Fibroblast of skin of left quadriceps (primary cell): ENCODE data around the gene ACE2.

ENCODE experiments used
- DNase-seq, 2 experiments: peaks; one replicate each; pipeline ENCODE4 v3.0.0-alpha.2; 2013; ENCODE audit warnings: low read depth in 2 of 2

The ACE2 gene

DNA sequence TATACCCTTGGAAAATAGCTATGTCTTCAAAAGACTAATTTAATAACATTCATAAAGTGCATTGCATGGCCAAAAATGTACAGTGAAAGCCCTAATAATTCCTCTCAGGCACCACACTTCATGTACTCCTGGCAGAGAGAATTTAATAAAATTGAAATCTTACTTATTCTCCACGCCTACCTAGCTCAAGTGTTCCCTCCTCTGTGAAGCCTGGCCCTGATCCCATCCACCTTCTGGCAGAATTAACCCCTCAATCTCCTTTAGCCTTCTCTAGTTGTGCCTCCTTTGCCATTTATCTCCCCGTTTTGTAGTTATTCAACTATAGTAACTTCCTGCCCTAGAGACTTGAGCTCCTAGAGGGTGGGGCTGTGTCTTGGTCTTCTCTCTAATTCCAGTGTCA lies 26.7 kb downstream of the ACE2 start:
- no peak for DNase-seq

DNA sequence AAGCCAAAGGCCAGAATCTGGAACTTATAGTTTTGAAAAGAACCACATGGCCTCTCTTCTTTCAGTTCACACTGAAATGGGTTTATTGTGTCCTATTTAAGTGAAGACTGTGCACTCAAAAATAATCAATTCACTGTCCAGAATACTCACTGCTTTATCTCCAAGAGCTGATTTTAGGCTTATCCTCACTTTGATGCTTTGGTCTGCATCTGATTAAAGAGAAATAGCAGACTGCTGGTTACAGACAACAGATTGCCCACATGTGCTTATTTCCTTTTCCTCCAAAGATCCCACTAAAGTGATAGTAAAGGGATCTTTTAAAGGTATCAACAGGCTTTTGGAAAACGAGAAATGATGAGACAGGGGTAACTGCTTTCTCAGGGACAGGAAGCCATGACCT lies 30.6 kb downstream of the ACE2 start:
- DNase-seq = no peak

DNA sequence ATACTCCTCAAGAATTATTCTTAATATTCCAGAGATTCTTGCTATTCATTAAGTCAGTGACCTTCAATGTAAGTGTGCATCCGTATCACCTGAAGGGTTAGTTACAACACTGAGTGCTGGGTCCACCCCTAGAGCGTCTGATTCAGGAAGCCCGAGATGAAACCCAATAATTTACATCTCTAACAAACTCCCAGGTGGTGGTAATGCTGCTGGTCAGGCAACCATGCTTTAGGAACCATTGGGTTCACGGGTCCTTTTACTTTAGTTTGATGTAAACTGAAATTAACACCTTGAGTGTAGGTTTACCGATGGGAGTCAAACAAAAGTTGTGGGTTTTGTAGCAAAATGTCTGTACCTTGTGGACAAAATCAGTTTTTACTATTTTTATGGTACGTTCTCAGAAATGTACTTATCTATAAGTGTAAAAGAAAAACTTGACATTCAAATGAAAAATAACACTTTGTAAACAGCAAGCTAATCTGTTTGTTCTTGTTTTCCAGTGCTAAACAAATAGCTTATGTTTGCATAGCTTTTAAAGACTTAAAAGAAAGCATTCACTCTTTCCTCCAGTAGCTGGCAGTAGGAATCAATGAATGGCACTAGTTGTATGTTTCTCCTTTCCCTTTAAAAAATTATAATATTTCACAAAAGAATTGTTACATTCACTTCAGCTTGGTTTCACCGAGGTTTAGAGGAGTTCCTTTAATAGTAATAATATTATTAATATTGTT lies 32.7 kb downstream of the ACE2 start:
- DNase-seq = no peak

DNA sequence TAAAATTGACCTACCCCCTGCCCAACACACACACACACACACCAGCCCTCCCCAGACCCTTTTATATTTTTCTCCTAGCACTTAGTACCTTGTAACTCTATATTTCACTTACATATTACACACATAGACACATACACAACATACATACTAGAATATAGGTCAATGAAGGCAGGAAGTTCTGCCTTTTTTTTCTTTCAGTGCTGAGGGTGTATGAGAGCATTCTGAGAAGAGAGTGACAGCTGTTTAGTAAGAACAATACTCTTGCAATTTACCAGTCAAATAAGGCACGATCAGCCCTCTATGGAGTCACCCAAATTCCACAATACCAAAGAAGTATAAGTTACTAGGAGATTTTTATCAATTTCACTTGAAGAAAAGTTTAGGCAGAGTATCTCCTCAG lies 33.5 kb downstream of the ACE2 start:
- DNase-seq = no peak

DNA sequence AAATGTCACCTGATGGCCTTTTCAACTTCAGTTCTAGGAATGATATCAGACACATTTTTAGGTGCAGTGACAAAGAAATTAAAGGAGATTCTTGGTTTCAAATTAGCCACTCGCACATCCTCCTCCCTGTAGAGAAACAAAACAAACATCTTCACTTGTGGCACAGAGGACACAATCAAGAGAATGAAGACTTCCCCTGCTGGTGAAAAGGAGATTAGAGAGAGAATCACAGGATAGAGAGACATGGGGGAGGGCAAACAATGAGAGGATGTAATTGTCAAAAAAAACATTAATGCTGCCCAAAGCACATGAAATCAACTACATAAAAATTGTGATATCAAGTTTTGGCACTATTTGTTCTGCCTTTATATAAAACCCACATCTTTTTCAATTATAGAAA lies 34.5 kb downstream of the ACE2 start:
- no peak for DNase-seq

DNA sequence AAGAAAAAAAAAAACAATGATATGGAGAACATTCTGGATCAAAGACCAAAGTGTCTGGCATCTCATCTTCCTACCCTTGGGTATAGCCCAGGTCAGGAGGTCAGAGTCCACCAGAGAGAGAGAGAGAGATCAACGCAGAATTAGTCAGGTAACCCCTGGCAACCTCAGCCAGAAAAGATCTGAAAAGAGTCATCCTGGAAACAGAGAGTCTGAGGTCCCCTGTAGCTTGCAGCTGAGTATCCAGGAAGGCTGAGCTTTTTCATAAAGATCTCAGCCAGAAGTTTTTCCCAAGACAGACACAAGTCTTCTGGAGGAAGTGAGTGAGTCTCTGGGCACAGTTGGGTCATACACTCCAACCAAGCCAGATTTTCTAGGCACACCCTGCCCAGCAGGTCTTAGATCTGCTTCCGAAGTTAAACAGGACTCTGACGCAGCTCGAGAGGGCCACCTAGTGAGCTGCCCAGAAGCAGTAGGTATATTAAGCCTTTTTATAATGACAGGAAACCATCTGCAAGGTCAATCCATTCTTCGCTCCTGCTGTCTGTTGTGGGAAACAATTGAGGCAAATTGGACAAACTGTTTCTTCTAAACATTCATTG lies 35.7 kb downstream of the ACE2 start:
- DNase-seq = peak; percentile 9 to 15

DNA sequence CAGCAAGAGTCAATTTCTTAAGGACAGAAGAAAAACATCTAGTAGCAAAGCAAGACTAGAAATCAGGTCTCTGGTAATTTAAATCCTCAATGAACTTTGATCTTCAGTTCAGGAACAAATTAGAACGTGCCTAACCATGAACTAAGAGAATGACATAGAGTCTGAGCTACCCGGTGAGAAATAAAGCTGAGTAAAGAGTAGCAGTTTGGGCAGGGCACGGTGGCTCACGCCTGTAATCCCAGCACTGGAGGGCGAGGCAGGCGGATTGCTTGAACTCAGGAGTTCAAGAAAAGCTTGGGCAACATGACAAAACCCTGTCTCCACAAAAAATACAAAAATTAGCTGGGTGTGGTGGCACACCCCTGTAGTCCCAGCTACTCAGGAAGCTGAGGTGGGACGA lies 37.7 kb downstream of the ACE2 start:
- no peak for DNase-seq

DNA sequence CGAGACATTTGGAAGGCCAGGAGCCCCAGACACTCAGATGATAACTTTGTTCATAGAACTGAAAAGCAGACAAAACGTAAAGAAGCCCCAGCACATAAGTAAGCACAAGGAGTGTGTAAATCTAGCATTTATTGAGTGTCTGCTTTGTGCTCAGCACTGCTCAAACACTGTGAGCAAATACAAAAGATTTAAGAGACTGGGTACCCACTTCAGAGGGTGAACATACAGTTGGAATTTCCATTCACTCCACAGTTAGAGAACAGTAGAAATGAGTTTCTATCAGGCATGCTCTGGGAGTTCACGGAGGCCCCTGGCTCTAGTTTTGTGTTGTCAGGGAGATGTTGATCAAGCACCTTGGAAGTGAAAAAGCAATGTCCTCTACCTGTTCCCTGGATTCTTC lies 39.8 kb downstream of the ACE2 start:
- DNase-seq = no peak

DNA sequence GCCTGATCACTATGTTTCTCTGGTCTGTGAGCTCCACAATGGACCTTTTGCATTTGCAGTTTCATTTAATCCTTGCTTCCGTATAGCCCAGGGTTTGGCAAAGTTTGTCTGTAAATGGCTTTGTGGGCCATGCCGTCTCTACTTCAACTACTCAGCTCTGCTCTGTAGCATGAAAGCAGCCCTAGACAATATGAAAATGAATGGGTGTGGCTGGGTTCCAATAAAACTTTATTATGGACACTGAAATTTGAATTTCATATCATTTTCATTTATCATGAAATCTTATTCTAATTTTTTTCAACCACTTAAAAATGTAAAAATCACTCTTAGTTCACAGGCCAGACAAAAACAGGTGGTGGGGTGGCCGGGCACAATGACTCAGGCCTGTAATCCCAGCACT lies 41.5 kb downstream of the ACE2 start:
- no peak for DNase-seq

DNA sequence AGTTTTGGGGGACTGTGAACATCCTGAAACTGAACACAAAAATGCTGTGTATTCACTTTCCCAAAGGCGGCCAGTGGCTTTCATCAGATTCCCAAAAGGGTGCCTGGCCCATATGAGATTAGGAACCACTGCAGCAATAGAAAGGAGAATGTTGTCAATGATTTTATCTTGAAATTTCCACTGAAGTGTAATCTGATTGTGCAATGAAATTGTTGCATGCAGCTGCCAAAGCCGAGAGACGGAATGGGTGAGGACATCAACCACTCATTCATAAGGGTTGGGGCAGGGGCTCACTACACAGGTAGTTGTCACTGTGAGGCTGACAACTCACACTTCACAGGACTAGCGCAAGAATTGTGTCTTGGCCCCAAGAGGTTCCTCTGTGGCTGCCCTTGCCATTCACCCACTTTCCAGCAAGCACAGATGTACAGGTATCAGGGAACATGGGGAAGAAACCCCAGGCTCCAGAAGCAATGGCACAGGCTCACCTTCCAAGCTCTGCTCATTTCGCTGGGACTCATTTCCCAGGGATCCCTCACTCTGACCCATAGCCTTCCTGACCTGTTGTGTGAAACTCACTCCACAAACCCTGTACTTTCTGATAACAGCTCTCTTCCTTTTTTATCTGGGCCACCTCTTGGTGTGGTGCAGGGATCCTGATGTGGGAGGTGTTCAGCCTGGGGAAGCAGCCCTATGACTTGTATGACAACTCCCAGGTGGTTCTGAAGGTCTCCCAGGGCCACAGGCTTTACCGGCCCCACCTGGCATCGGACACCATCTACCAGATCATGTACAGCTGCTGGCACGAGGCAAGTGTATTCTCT lies 51.4 kb downstream of the ACE2 start:
- no peak for DNase-seq

DNA sequence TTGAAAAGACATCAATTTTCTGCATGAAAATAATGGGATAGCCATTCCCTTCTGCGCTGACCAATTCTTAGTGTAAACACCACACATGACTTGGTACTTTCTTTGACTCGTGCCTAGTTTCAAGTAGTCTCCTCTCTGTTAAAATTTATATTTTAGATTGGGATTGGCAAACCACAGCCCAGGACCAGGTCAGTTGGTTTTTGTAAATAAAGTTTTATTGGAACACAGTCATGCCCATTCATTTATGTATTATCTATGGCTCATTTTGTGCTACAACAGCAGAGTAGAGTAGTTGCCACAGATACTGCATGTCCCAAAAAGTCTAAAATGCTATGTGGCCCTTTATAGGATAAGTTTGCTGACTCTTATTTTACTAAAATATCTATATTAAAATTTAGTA lies 53.4 kb downstream of the ACE2 start:
- DNase-seq = no peak

DNA sequence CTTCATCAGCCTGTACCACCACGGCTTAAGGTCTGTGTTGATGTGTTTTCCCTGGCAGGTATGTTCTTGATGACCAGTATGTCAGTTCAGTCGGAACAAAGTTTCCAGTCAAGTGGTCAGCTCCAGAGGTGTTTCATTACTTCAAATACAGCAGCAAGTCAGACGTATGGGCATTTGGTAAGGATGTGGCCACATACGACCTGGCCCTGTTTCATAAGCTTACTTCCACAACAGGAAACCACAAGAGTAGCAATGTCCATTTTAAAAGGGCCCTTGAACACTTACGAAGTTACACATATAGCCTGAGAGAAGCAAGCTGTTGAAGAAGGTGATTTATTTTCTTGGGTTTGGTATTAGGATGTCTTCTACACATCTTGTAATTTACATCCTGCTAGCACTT lies 54.0 kb downstream of the ACE2 start:
- no peak for DNase-seq

DNA sequence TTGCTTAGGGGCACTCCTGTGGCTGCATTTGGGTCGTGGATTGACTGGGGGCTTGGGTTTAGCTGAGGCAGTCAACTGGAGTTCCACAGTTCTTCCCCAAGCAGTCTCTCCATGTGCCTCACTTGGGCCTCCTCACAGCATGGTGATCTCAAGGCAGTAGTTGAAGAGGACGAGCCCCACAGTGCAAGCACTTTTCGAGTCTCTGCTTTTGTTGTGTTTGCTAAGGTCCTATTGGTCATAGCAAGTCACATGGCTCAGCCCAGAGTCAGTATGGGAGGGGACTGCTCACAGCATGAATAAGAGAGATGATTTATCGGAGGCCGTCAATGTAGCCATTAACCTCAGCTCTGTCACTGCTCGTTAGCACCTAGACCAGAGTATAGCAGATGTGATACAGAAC lies 70.4 kb downstream of the ACE2 start:
- DNase-seq = no peak

DNA sequence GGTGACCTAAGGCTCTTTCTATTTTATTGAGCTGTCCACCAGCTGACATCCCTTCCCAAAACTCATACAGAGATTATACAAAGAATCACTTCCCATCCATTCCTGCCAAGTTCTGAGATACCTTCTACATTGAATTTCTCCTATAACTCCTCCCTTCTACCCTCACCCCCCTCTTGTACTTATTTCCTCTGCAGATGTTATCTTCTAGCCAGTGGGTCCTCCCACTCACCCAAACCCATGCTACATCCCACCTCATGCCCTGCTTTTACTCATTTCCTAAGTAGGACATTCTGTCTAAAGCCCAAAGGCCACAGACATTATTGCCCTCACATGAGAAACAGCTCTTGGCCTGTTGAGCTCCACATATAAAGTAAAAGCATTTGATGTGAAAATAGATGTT lies 71.6 kb downstream of the ACE2 start:
- no peak for DNase-seq

DNA sequence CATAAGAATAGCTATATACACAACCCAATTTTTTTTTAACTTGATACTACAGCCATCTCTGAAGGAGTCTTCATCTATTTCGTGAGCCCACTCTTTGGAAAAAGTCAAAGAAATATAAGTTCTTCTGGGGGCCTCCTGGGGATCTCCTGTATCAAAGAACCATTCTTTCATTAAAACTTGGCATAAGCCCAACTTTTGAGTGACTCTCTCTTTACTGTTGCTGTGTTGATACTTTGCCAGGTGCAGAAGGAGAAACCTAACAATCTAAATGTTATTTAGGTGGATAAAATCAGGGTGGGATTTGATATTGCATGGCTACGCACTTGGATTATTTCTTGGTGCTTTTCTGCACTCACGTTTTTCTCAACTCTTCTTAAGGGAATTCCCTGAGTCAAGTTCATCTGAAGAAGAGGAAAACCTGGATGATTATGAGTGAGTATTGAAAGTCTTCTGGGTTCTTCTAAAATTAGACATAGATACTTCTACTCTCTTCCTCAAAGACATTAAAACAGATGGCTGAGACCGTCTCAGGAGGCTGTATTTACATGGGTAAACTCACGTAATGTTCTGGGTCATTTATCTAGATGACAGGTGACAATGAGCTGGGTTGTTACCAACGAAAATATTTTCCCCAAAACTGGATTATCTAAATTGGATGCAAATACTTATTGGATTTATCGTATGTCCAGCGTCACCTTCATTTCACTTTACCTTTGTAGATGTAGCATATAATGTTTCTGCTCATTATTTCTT lies 74.9 kb downstream of the ACE2 start:
- DNase-seq = no peak

DNA sequence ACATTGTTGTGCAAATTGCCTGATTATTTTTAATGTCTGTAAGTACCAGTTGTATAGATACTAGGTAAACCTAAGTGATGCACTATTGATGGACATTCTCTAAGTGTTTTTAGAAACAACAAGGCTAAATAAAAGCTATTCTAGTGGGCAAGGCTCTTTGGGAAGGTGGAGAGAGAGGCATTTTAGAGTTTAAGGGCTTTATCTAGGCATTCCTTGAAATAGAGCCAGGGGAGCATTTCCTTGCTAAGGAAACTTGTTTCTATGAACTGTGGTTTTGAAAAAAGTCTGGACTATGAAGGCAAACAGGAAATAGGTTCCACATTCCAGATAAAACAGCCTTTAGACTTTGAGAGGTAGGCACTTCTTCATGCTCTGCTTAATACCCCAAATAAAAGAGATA lies 76.3 kb downstream of the ACE2 start:
- peak in 1 of 2 experiments; percentile 7 for DNase-seq

DNA sequence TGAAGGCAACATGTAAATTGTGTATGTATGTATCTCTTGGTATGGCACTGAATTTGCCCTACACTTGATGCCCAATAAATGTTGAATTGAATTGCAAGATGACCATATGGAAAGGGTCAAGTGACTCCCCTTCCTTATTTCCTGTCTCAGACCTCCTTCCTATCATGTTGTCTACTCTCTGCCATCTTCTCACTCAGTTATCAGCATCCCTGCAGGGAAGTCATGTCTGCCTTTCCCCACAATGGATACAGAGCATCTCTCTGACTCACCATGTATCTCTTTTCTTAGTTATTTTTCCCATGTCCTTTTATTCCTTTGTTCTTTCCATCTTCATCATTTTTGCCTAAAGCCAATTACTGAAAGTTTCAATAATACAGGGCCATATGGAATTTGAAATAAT lies 77.7 kb downstream of the ACE2 start:
- DNase-seq = no peak

DNA sequence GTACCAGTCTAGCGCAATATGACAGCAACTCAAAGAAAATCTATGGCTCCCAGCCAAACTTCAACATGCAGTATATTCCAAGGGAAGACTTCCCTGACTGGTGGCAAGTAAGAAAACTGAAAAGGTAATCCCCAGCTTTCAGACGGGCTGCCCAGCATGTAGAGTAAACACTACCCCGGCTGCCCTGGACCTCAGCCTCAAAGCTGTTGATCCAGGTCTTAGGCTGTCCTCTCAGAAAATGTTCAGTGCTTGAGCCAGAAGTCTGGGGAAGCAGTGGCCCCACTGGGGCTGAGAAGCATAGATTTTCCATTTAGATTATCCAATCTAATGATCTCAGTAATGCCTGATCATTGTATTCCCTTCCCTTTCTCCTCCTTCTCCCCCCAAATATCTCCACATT lies 78.3 kb downstream of the ACE2 start:
- no peak for DNase-seq

DNA sequence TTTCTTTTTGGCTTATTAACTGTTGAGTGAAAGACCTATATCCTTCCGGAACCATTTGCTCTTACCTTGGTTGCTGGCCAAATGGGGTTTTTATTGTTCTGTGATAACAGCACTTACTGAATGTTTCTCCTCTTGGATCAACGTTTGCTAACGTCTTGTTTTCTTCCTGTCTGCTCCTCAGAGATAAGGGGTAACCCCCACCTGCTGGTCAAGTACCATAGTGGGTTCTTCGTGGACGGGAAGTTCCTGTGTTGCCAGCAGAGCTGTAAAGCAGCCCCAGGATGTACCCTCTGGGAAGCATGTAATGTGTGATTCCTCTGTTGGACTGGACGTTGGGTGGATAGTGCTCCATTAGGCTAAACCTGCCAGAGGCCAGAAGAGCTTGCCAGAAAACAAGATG lies 84.8 kb downstream of the ACE2 start:
- DNase-seq = no peak

DNA sequence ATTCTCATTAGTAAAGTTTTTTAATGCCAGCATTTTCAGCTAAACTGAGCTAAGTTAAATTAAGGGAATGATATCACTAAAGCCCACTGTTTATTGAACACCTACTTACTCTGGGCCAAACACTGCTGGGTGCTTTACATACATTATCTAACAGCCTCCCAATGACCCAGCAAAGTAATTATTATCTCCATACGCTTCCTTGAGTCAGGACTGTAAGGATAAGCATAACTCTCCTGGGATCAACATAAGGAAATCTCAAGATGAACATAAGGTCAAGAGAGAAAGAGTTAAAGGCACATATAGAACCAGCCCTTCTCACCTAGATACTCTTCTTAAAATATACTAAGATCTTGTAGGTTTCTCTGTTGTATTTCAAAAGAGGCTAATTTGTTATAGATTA lies 86.5 kb downstream of the ACE2 start:
- no peak for DNase-seq

DNA sequence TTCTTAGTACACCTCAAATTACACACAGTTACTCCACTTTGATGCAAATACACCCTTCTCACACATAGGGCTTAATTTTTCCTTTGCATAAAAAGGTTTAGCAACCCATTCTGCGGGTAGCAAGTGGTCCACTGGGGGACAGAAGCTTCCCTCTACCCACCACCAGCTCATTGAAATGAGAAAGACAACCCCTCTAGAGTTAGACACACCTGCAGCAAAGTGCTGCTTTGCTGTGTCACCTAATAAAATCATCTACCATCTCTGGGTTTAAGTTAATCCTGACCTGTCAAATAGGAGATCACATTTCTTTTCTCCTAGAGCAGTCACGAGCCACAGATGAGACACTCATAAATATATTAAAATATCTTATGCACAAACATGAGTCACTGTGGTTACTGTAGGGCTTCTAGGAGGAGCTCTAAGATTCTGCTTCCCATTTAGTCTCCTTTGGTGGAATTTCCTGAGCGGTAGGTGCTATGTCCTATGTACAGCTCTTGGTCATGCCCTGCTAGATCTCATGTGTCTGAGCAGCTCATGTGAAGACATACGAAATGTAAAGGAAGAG lies 88.3 kb downstream of the ACE2 start:
- no peak for DNase-seq

DNA sequence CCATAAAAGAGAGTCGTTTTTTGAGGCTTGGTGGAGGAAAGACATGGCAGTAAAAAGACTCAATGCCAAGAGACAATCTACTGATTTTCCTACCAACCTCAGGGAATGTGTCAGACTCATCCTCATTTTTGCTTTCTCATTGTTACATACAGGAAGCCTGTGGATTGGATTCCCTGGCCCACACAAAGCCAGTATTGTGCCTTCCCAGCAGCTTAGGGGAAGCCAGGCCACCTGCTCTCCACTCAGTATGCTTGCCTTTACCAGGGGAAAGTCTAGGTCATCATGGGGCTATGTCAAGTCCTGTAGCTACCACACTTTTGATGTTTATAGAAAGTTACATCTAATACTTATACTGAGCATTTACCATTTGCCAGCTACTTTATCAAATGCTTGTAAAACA lies 89.2 kb downstream of the ACE2 start:
- no peak for DNase-seq
